Activated gamma-delta T cell (primary cell): ENCODE results near the gene WFIKKN1.
A peak's percentile ranks its signal among the peaks of the same experiment; 100 is the strongest.

Experiments used
- DNase-seq: peaks from one replicate; lab custom pipeline; 2025; lab: John Stamatoyannopoulos, UW

The WFIKKN1 gene

DNA sequence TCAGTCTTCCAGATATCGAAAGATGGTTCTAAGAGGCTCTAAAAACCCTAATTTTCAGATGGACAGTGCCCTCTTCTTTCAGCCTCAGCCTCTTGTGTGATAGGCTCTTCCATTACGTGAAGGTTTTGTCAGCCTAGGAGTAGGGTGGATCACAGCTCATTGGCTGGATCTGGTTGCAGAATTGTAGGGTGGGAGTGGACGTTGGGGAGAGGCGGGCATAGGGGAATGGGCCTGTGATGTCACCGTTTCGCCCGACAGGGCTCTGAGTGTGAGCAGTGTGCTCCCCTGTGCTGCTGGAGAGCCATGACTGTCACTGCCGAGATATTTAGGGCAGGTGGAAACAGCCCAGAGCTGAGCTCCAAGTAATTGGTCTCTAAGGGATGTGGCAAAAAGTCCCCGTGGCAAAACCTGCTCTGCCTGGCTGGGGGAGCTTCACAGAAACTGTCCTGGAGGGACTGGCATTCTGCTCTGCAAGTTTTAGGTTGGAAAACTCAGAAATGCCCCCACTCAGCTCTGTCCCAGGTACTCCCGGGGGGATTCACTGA, 6.2 kb upstream of the WFIKKN1 start:
- no peak for DNase-seq

DNA sequence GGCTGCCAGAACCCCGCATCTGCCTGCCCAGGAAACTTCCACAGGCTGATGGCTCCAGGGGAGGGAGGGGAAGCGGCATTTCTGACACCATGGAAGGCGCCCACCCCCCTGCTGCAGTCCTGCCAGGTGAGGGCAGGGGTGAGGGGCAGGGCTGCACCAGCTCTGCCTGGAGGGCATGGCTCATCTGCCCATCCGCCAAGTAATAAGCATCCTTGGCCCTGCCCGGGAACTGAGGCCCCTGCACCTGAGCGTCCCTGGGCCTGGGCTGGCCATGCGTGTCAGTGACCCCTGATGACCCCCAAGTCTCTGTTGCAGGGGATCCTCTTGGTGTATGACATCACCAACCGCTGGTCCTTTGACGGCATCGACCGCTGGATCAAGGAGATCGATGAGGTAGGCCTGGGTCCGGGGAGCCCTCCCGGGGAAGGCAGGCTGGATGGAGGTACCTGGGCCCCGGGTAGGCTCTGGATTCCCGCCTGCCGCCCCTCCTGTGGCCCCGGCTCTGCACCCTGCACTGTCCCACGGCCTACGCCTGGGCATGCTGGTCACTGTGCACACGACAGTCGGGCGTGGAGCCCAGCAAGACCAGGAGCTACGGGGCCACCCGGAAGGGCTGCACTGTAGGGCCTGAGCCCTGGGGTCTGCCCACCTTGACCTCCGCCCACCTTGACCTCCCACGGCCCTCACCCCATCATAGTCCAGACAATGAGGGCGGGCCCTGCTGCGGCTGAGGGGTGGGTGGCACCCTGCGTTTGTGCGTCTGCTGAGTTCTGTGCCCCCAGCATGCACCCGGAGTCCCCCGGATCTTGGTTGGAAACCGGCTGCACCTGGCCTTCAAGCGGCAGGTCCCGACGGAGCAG, 5.4 kb upstream of the WFIKKN1 start:
- no peak for DNase-seq

DNA sequence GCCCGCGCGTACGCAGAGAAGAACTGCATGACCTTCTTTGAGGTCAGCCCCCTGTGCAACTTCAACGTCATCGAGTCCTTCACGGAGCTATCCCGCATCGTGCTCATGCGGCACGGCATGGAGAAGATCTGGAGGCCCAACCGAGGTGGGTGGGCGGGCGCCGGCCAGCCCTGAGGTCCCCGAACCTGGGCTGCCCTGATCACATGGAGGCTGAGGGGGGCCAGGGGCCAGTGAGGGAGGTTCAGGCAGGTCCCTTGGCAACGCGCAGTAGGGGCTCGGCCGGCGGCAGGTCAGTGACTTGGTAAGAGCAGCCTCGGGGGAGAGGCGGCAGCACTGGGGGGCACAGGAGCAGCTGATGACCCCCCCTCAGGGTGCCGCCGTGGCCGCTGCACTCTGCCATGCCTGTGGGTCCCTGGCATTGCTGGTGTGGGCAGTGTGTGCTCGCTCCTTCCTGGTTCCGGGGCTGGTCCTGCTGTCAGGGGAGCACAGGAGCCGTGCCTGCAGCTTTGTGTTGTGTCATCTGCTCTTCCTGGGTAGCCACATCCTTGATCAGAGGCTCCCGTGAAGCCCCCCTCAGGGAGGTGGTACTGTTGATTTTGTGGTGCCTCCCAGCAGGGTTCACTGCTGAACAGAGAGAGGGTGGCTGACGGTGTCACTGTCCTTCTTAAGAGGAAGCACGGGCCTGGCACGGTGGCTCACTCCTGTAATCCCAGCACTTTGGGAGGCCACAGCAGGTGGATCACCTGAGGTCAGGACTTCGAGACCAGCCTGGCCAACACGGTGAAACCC, 4.6 kb upstream of the WFIKKN1 start:
- no peak for DNase-seq

DNA sequence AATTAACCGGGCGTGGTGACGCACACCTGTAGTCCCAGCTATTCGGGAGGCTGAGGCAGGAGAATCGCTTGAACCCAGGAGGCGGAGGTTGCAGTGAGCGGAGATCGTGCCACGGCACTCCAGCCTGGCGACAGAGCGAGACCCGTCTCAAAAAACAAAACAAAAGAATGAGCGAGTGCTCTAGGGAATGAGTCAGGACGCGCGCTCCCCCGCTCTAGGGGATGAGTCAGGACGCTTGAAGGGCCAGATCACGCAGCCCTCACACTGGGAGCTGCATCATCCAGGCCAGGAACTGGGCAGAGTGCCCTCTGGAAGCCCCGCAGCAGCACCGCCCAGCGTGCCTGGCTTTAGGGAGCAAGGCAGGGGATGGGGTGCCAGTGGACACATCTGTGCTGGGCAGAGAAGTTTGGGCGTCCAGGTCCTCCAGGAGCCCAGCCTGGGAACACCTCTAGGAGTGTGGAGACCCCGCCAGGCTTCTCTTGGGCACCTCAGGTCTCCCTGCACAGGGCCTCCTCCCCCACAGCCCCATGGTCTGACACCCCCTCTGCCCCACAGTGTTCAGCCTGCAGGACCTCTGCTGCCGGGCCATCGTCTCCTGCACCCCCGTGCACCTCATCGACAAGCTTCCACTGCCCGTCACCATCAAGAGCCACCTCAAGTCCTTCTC, 3.9 kb upstream of the WFIKKN1 start:
- no peak for DNase-seq

DNA sequence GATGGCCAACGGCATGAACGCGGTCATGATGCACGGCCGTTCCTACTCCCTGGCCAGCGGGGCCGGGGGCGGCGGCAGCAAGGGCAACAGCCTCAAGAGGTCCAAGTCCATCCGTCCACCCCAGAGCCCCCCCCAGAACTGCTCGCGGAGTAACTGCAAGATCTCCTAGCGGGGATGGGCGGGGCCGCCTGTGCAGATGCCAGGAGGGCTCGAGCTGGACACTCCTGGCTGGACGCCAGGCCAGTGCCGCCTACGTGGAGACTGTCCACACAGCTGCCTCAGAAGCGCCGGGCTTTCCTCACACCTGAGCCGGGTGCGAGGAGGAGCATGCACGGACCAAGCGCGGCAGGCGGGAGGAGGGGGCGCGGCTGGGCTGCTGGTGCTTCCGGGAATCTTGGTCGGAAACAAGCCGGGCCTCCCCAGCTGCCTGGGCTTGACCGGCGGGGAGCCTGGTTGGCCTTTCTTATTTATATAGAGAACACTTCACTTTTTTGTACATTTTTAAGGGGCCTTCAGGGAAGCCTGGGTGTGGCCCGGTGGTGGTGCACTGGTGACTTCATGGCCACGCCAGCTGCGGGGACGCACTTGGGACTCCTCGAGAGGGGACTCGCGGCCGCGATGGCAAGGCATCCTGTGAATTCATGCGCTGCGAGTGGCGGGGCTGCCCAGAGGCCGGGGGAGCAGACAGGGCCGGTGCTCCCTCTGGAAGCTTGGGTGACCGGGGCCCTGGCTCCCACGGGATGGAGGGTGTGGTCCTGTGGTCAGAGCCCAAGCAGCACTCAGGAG, 3.1 kb upstream of the WFIKKN1 start:
- no peak for DNase-seq

DNA sequence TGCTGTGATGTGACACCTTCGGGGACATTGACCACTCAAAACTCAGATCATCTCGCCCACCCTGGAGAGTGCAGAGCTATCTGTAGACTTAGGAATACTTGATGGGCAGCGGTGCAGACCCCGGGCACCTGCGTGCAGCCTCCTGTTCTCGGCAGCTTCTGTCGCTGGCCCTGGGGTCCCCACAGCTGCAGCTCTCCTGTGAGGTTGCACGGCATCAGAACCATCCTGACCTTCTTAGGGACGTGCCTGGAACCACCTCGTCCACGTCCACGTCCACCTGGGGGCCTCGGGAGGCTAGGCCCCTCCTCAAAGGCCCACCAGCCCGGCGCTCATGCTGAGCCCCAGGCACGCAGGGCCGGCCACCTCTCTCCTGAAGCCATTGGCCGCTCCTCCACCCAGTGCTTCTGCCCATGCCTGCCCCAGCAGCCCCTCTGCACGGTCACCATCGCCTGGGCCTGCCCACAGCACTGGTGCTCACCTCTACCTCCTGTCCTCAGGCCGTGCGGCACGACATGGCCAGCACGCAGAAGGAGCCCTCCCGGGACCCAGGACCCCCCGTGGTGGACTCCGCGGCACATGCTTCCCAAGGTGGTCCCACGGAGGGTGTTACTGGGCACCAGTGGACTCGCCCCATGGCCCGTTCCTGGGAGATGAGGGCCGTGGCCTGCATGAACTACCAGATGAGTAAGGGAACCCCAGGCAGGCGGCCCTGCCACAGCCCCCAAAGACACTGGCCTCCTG, 2.3 kb upstream of the WFIKKN1 start:
- DNase-seq = no peak

DNA sequence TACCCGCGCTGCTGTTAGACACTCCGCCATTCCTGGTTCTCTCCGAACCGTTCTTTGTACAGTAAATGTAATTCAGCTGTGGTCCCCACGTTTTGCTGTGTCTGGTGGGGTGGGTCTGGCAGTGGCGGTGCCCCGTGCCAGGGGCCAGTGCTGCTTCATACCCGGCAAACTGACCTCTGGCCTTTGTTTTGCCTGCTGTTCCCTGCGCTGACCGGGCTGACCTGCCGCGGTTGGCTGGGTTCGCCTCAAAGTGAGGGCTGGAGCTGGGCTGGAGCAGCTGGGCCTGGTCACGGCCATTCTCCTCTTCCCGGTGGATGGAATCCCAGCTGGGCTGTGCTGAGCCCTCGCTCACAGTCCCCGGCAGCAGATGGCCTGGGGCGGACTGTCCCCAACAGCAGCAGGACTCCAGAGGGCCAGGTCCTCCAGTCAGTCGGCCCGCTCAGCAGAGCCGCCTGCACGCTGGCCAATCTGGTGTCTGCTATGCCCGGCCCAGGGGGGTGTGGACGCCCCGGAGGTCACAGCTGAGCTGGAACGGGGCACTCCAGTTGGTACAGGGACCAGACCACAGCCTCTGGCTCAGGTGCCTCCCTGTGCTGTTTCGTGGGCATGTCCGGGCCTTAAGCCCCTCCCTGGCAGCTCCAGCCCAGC, 1.5 kb upstream of the WFIKKN1 start:
- no peak for DNase-seq

DNA sequence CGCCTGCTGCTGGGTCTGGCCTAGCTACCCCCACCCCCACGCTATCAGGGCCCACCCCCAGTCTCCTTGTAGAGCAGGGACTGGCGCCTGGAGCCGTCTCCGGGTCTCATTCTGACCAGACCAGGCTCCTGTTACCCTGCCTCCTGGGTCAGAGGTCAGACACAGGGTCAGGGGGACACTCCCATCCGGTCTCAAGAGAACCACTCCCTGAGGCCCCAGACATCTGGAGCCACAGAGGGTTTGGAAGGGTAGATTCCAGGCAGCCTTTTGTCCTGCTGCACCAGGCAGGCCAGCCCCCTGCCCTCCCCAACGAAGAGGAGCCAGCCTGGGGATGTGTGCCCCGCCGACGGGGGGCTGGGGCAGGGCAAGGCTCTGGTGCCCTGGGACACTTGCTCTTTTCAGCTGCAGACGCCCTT, 944 bp upstream of the WFIKKN1 start:
- DNase-seq = no peak

DNA sequence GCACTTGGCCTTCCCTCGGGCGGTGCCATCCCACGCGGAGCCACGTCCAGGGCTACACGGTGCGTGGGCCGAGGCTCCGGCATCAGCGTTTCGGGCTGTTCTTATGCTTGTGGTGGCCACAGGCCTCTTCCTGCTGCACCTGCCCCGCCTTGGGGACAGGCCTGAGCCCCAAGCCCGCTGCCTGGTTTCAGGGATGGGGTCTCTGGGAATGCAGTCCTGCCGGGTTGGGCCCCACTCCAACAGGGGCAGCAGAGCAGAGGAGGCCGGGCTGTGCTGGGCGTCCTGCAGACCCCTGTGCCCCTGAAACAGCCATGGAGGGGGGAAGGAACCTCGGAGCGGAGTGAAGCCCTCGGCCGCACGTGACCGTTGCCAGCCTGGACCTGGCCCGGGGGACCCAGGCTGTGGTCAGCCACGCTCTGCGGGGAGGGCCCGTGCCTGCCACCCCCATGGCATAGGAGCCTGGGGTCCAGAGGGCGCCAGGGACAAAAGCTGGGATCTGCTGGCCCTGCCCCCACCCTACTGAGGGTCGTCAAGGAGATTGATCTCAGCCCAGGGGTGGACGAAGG, 453 bp upstream of the WFIKKN1 start:
- no peak for DNase-seq

DNA sequence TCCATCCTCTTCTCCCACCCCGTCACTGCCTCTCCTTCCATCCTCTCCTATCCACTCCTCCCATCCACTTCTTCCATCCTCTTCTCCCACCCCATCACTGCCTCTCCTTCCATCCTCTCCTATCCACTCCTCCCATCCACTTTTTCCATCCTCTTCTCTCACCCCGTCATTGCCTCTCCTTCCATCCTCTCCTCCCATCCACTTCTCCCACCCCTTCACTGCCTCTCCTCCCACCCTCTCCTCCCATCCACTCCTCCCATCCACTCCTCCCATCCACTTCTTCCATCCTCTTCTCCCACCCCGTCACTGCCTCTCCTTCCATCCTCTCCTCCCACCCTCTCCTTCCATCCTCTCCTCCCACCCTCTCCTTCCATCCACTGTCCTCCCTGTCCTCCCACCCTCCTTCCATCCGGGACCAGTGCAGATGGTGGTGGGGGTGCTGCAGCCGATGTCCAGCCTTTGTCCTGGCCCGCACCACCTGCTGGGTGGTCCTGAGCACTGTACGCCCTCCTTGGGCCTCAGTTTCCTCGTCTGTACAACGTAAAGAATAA, 1.1 kb downstream of the WFIKKN1 start:
- DNase-seq = no peak

DNA sequence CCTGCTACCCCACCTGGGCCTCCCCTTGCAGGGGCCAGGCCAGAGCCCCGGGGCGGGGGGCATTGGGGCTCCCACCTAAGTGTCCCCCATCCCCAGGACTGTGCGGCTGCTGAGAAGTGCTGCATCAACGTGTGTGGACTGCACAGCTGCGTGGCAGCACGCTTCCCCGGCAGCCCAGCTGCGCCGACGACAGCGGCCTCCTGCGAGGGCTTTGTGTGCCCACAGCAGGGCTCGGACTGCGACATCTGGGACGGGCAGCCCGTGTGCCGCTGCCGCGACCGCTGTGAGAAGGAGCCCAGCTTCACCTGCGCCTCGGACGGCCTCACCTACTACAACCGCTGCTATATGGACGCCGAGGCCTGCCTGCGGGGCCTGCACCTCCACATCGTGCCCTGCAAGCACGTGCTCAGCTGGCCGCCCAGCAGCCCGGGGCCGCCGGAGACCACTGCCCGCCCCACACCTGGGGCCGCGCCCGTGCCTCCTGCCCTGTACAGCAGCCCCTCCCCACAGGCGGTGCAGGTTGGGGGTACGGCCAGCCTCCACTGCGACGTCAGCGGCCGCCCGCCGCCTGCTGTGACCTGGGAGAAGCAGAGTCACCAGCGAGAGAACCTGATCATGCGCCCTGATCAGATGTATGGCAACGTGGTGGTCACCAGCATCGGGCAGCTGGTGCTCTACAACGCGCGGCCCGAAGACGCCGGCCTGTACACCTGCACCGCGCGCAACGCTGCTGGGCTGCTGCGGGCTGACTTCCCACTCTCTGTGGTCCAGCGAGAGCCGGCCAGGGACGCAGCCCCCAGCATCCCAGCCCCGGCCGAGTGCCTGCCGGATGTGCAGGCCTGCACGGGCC, 1.9 kb downstream of the WFIKKN1 start:
- no peak for DNase-seq

DNA sequence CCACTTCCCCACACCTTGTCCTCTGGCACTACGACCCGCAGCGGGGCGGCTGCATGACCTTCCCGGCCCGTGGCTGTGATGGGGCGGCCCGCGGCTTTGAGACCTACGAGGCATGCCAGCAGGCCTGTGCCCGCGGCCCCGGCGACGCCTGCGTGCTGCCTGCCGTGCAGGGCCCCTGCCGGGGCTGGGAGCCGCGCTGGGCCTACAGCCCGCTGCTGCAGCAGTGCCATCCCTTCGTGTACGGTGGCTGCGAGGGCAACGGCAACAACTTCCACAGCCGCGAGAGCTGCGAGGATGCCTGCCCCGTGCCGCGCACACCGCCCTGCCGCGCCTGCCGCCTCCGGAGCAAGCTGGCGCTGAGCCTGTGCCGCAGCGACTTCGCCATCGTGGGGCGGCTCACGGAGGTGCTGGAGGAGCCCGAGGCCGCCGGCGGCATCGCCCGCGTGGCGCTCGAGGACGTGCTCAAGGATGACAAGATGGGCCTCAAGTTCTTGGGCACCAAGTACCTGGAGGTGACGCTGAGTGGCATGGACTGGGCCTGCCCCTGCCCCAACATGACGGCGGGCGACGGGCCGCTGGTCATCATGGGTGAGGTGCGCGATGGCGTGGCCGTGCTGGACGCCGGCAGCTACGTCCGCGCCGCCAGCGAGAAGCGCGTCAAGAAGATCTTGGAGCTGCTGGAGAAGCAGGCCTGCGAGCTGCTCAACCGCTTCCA, 2.7 kb downstream of the WFIKKN1 start:
- DNase-seq = no peak

DNA sequence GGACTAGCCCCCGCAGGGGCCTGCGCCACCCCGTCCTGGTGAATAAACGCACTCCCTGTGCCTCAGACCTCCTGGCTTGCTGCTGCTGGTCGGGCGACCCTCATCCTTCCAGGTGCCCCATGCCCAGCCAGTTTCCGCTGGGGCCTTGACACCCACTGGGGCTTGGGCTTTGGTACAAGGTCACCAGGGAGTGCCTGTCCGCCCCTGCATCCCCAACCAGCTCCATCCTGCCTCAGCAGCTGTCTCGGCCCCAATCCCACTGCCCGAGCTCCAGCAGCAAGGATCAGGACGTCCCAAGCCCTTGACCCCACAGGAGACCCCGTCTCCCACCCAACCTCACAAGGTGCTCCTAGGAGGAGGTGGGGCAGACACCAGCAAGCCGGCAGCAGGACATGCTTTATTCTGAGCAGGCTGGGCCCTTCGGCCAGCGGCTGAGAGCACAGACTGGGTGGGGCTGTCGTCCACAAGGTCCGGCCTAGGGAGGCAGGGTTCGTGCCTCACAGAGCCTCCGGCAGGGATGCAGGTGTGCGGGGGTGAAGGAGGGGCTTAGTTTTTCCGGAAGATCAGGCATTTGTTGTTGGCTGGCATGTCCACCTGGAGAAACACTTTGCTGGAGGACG, 3.4 kb downstream of the WFIKKN1 start:
- DNase-seq = no peak

DNA sequence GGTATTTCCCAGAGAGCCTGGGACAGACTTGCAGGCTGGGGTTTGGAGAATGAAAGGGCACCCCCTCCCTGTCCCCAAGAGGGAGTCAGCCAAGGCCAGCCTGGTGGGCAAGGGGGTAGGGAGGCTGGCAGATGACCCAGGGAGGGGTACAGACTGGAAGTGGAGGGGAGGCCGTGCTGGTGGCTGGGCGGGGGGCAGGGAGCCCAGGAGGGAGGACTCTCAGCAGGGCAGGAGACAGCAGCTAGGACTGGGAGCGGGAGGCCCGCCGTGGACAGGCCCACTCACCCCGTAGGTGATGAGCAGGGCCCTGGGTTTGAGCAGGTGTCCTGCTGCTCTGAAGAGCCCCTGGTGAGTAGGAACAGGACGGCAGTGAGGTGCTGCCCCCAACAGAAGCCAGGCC, 4.2 kb downstream of the WFIKKN1 start:
- DNase-seq = no peak

DNA sequence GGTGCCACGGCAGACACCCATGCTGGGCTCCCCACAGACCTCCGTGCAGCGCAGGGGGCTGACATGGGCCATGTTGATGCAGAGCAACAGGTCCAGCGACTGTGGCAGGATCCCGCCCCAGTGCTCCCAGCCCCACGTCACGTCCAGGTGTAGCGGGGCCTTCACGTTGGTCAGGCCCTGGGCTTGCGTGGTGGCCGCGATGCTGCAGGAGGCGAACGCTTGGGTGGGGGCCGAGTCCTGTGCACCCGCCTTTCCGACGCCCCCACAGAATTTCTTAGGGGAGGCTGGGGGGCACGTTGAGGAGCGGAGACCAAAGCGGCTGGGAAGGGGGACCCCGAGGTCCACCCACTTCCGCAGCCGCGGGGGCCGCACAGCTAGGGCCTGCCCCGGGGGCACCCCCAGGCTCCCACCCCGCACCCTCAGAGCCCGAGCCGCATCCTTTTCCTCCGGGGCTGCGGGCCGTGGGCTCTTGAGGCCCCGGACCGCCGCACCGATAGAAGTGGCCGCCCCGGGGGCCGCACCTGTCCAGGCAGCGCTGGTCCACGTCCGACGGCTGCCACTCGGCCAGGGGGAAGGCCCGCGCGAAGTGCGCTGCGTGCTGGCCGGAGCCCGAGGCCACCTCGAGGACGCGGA, 4.9 kb downstream of the WFIKKN1 start:
- no peak for DNase-seq

DNA sequence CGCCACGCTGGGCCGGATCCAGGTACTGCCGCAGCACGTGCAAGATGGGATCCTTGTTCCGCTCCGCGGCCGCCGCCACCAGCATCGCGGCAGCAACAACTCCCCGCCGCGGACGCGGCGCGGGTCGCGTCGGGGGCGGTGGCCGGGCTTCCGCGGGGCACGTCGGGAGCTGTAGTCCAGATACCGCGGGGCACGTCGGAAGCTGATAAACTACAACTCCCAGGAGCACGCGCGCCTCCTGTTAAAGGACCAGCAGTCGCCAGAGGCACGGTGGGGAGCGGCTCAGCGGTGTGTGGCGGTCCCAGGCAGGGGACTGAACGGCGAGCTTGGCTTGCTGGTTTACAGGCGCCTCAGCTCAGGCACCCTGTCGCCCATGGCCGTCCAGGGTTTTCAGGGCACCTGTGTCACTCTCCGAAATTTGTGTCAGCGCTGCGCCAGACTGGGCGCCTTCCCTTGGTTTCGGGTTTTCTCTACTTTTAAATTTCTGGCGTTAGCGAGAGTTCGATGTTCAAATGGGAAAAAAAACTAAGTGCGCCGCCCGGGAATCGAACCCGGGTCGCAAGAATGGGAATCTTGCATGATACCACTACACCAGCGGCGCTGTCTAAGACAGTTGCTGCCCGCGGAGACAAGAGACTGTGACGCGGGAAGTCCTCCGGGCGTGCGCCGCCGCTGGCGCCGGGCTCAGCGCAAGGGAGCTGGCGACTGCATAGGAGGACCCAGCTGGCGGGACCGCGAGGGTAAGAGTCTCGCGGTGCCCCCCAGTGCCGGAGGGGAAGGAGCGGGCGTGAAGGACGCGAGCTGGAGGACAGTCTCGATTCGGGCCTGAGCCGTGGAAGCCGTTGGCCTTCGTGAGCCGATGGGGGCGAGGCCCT, 5.7 kb downstream of the WFIKKN1 start, which contains the start of gene METTL26:
Gene METTL26, minus strand, starts transcription at position 100 of the 875 bp plus-strand sequence. Its CDS starts 15 bp downstream, at position 85.
- peak; percentile 83 for DNase-seq
